ENCODE data around the gene NDUFB8. TPM values are rescaled to one million over a fixed set of nuclear protein-coding genes. Genes with fewer than 3 reads are reported as not detected.

Gene NDUFB8
- total RNA-seq, 1 donor from 2014 or later, result 124 TPM

- DNase-seq (ENCODE audit: low spot score), result no peak
- H3K9ac ChIP-seq, result no peak overlapping the region
- Mint-ChIP-seq H3K27me3 (ENCODE audit: insufficient read depth, low read depth) (no peaks in the 10 kb centered on the region), H3K4me3 (no peak overlapping the region), H3K27ac (no peak overlapping the region), H3K9me3 (no peaks in the 10 kb centered on the region), H3K36me3 (peaks cover 33% of the 10 kb centered on the region), H3K4me1 (peaks cover 13% of the 10 kb centered on the region)
- H3K36me3 ChIP-seq, result peaks cover 3% of the 10 kb centered on the region
- peaks cover 42% of the 10 kb centered on the region for H4K20me1 ChIP-seq (ENCODE audit: low read depth)
- H3K4me3 ChIP-seq, result no peak overlapping the region
- peaks cover 18% of the 10 kb centered on the region for H3K79me2 ChIP-seq (ENCODE audit: low read depth)
- H3K4me1 ChIP-seq, result peaks cover 16% of the 10 kb centered on the region
- H3K4me2 ChIP-seq, result no peak overlapping the region
- no peak overlapping the region for H3K27ac ChIP-seq
- H2AFZ ChIP-seq (replicated peaks), result no peak overlapping the region
- H3K9me3 ChIP-seq (ENCODE audit: low read depth), result no peaks in the 10 kb centered on the region
- peaks cover 22% of the 10 kb centered on the region for H3K27me3 ChIP-seq
- H3F3A ChIP-seq (ENCODE audit: low read depth), result peaks cover 16% of the 10 kb centered on the region
- TF ChIP-seq CTCF (IDR thresholded peaks at IDR 0.05) (no peak), EZH2phosphoT487 (IDR thresholded peaks at IDR 0.05) (no peak), EZH2 (IDR thresholded peaks at IDR 0.05) (no peak)
Observed at GRCh38 chr10:100524206-100524605, 5.5 kb downstream of the NDUFB8 start.

DNA sequence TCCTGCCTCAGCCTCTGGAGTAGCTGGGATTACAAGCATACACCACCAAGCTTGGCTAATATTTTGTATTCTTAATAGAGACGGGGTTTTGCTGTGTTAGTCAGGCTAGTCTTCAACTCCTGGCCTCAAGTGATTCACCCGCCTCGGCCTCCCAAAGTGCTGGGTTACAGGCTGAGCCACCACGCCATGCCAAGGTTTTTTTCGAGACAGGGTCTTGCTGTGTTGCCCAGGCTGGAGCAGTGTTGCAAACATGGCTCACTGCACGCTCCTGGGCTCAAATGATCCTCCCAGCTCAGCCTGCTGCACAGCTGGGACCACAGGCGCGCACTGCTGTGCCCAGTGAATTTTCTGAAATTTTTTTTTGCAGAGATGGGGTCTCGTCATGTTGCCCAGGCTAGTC lies 6.7 kb downstream of the NDUFB8 start:
- H3K9me3 ChIP-seq (ENCODE audit: low read depth), result no peaks in the 10 kb centered on the region
- peaks cover 33% of the 10 kb centered on the region for H3K27me3 ChIP-seq
- H3K9me3 Mint-ChIP-seq, result no peaks in the 10 kb centered on the region
- no peak for DNase-seq (ENCODE audit: low spot score)
- peaks cover 11% of the 10 kb centered on the region for H3K4me1 ChIP-seq
- no peak overlapping the region for H3K4me3 ChIP-seq
- no peak for TF ChIP-seq EZH2phosphoT487 (IDR thresholded peaks at IDR 0.05)
- no peak for TF ChIP-seq EZH2 (IDR thresholded peaks at IDR 0.05)
- TF ChIP-seq CTCF (IDR thresholded peaks at IDR 0.05), result no peak
- H3F3A ChIP-seq (ENCODE audit: low read depth), result peaks cover 17% of the 10 kb centered on the region
- H3K27ac Mint-ChIP-seq, result no peak overlapping the region
- H3K9ac ChIP-seq, result no peak overlapping the region
- peaks cover 3% of the 10 kb centered on the region for H3K36me3 ChIP-seq
- peaks cover 15% of the 10 kb centered on the region for H3K4me1 Mint-ChIP-seq
- H3K4me3 Mint-ChIP-seq, result no peak overlapping the region
- H2AFZ ChIP-seq (replicated peaks), result no peak overlapping the region
- H3K79me2 ChIP-seq (ENCODE audit: low read depth), result peaks cover 5% of the 10 kb centered on the region
- H4K20me1 ChIP-seq (ENCODE audit: low read depth), result peaks cover 35% of the 10 kb centered on the region
- no peaks in the 10 kb centered on the region for H3K27me3 Mint-ChIP-seq (ENCODE audit: insufficient read depth, low read depth)
- no peak overlapping the region for H3K27ac ChIP-seq
- peaks cover 33% of the 10 kb centered on the region for H3K36me3 Mint-ChIP-seq
- no peak overlapping the region for H3K4me2 ChIP-seq

DNA sequence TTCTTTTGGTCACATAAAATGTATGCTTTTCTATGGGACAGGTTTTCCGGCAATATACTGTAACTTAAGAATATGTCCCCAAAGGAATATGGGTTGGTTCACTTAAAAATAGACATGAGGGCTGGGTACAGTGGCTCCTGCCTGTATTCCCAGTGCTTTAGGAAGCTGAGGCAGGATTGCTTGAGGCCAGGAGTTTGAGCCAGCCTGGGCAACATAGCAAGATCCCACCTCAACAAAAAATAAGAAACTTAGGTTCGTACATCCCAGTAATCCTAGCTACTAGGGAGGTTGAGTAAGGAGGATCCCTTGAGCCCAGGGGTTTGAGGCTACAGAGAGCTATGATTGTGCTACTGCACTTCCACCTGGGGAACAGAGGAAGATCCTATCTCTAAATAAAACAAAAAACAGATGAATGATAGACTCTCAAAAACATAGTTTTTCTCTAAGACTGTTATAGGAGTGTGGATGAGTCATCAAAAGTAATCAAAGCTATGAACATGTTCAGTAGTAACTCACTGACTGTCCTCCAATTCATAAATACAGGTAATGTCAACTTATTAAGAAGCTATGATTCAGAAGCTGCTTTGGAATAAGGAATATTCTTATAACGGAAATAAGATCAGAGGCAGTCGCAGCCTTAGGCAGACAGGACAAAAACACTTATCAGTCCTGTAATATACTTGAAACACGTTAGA lies 7.4 kb downstream of the NDUFB8 start:
- H2AFZ ChIP-seq (replicated peaks), result no peak overlapping the region
- no peak overlapping the region for H3K4me2 ChIP-seq

More for the DNA sequence above, 7.4 kb downstream of the NDUFB8 start:
- H3K27ac Mint-ChIP-seq, result no peak overlapping the region
- peaks cover 33% of the 10 kb centered on the region for H3K36me3 Mint-ChIP-seq
- Histone ChIP-seq H3K9me3 (ENCODE audit: low read depth) (no peaks in the 10 kb centered on the region), H3K36me3 (peaks cover 3% of the 10 kb centered on the region), H3F3A (ENCODE audit: low read depth) (peaks cover 17% of the 10 kb centered on the region), H3K4me1 (peaks cover 11% of the 10 kb centered on the region), H4K20me1 (ENCODE audit: low read depth) (peaks cover 32% of the 10 kb centered on the region), H3K27me3 (peaks cover 40% of the 10 kb centered on the region), H3K4me3 (no peak overlapping the region), H3K79me2 (ENCODE audit: low read depth) (no peaks in the 10 kb centered on the region), H3K9ac (no peak overlapping the region), H3K27ac (no peak overlapping the region)
- no peaks in the 10 kb centered on the region for H3K27me3 Mint-ChIP-seq (ENCODE audit: insufficient read depth, low read depth)
- H3K4me1 Mint-ChIP-seq, result peaks cover 15% of the 10 kb centered on the region
- no peaks in the 10 kb centered on the region for H3K9me3 Mint-ChIP-seq
- TF ChIP-seq EZH2phosphoT487 (IDR thresholded peaks at IDR 0.05), result no peak
- TF ChIP-seq CTCF (IDR thresholded peaks at IDR 0.05), result no peak
- no peak for TF ChIP-seq EZH2 (IDR thresholded peaks at IDR 0.05)
- no peak overlapping the region for H3K4me3 Mint-ChIP-seq
- DNase-seq (ENCODE audit: low spot score), result no peak
